WTC11 (cell line): Measurements from ENCODE around the gene COX6B2. TPM values are rescaled to one million over a fixed set of nuclear protein-coding genes. Genes with fewer than 3 reads are reported as not detected.

Experiments
- ATAC-seq: fragments of 200-7000 bp; cut with Tn5 transposase; 2 replicates; pipeline ENCODE4 v1.10.0; 2021; ENCODE audit warnings: mild to moderate bottlenecking, moderate library complexity
- CTCF ChIA-PET: fragments of 300-600 bp; sonication (Branson Sonifier 250); formaldehyde crosslinking; loops from one replicate; lab custom pipeline; 2021; ENCODE audit warnings: antibody characterized with exemption; lab: Charles Lee
- POLR2A ChIA-PET: fragments of 350-600 bp; sonication (Branson Sonifier 250); formaldehyde crosslinking; loops from one replicate; lab custom pipeline; 2021; ENCODE audit warnings: antibody characterized with exemption; lab: Charles Lee
- DNase-seq: peaks from one replicate; pipeline ENCODE4 v3.0.0; 2021; ENCODE audit warnings: low spot score
- H3K27ac Mint-ChIP-seq: 2 replicates; pipeline ENCODE4 v1.8.0; 2021; ENCODE audit warnings: mixed read lengths
- H3K27me3 Mint-ChIP-seq: 2 replicates; pipeline ENCODE4 v1.8.0; 2021; ENCODE audit warnings: low read depth, mild to moderate bottlenecking, moderate library complexity, mixed read lengths
- H3K36me3 Mint-ChIP-seq: 2 replicates; pipeline ENCODE4 v1.8.0; 2021; ENCODE audit warnings: mixed read lengths
- H3K4me1 Mint-ChIP-seq: 2 replicates; pipeline ENCODE4 v1.8.0; 2022; ENCODE audit warnings: mixed read lengths
- H3K4me3 Mint-ChIP-seq: 2 replicates; pipeline ENCODE4 v1.8.0; 2021; ENCODE audit warnings: mild to moderate bottlenecking, moderate library complexity, mixed read lengths
- H3K9me3 Mint-ChIP-seq: 2 replicates; pipeline ENCODE4 v1.8.0; 2021; ENCODE audit warnings: mixed read lengths
- AR ChIP-seq: fragments of 250-450 bp; sonication (Bioruptor Pico); IDR thresholded peaks from 2 replicates; pipeline ENCODE4 v1.9.0; 2021; ENCODE audit warnings: mild to moderate bottlenecking
- ATF1 ChIP-seq: sonication (generic); formaldehyde crosslinking; IDR thresholded peaks from 2 replicates; pipeline ENCODE4 v1.8.1; 2023; ENCODE audit warnings: mild to moderate bottlenecking, moderate library complexity, missing genetic modification reagents
- ATF6 ChIP-seq: sonication (generic); formaldehyde crosslinking; IDR thresholded peaks from 2 replicates; pipeline ENCODE4 v1.8.1; 2023; ENCODE audit warnings: mild to moderate bottlenecking, missing genetic modification reagents
- ELF4 ChIP-seq: sonication (generic); formaldehyde crosslinking; IDR thresholded peaks from 2 replicates; pipeline ENCODE4 v1.8.1; 2022; ENCODE audit warnings: low read depth, mild to moderate bottlenecking, moderate library complexity, missing genetic modification reagents
- EMX1 ChIP-seq: fragments of 250-450 bp; sonication (Bioruptor Pico); IDR thresholded peaks from 2 replicates; pipeline ENCODE4 v1.8.0; 2021; ENCODE audit warnings: mild to moderate bottlenecking
- GABPB1 ChIP-seq: sonication (generic); formaldehyde crosslinking; IDR thresholded peaks from 2 replicates; pipeline ENCODE4 v1.8.1; 2023; ENCODE audit warnings: mild to moderate bottlenecking, missing genetic modification reagents
- JUN ChIP-seq: sonication (generic); formaldehyde crosslinking; IDR thresholded peaks from 2 replicates; pipeline ENCODE4 v1.8.0; 2023; ENCODE audit warnings: mild to moderate bottlenecking, missing genetic modification reagents
- MAX ChIP-seq: sonication (generic); formaldehyde crosslinking; IDR thresholded peaks from 2 replicates; pipeline ENCODE4 v1.8.0; 2022; ENCODE audit warnings: mild to moderate bottlenecking, missing genetic modification reagents
- NFE2L1 ChIP-seq: sonication (generic); formaldehyde crosslinking; IDR thresholded peaks from 2 replicates; pipeline ENCODE4 v1.8.1; 2023; ENCODE audit warnings: missing genetic modification reagents
- NFYB ChIP-seq: sonication (generic); formaldehyde crosslinking; conservative IDR thresholded peaks from 2 replicates; pipeline ENCODE4 v1.8.0; 2022; ENCODE audit warnings: low read depth, missing genetic modification reagents
- NR3C1 ChIP-seq: sonication (generic); formaldehyde crosslinking; conservative IDR thresholded peaks from 2 replicates; pipeline ENCODE4 v1.8.1; 2023; ENCODE audit warnings: low read depth, mild to moderate bottlenecking, missing genetic modification reagents
- OVOL2 ChIP-seq: fragments of 250-450 bp; sonication (Bioruptor Pico); IDR thresholded peaks from 2 replicates; pipeline ENCODE4 v1.9.0; 2021; ENCODE audit warnings: mild to moderate bottlenecking, borderline replicate concordance
- SOX15 ChIP-seq: fragments of 250-450 bp; sonication (Bioruptor Pico); IDR thresholded peaks from 2 replicates; pipeline ENCODE4 v1.9.0; 2021; ENCODE audit warnings: mild to moderate bottlenecking
- USF2 ChIP-seq: sonication (generic); formaldehyde crosslinking; IDR thresholded peaks from 2 replicates; pipeline ENCODE4 v1.8.1; 2023; ENCODE audit warnings: mild to moderate bottlenecking, missing genetic modification reagents, moderate library complexity
- ZBTB43 ChIP-seq: sonication (generic); formaldehyde crosslinking; IDR thresholded peaks from 2 replicates; pipeline ENCODE4 v1.8.1; 2023; ENCODE audit warnings: mild to moderate bottlenecking, missing genetic modification reagents
- ZNF121 ChIP-seq: sonication (generic); formaldehyde crosslinking; IDR thresholded peaks from 2 replicates; pipeline ENCODE4 v1.8.0; 2023; ENCODE audit warnings: missing genetic modification reagents
- ZSCAN18 ChIP-seq: fragments of 250-450 bp; sonication (Bioruptor Pico); IDR thresholded peaks from 2 replicates; pipeline ENCODE4 v2.1.2; 2022; ENCODE audit warnings: mild to moderate bottlenecking, moderate library complexity
- total RNA-seq: library from RNA; stranded (reverse); gene quantifications from 3 replicates; pipeline ENCODE4 v1.2.3, GENCODE V29; 2021

Gene COX6B2
- total RNA-seq, 1 experiment from 2014 or later = 4.3 TPM

GRCh38 chr19:55319785-55320184, 34.7 kb downstream of the COX6B2 start:
- H3K4me3 Mint-ChIP-seq = peak overlapping the region; percentile 71
- H3K27ac Mint-ChIP-seq = peak overlapping the region; percentile 39
- H3K36me3 Mint-ChIP-seq = no peaks in the 10 kb centered on the region
- ATAC-seq (peak; percentile 98), DNase-seq (peak; percentile 93)
- ChIA-PET CTCF (interaction anchor here (1.2 to 3.4 kb wide), 4 partner anchors 18 to 154 kb away, joined by 3 to 26 read pairs (median 6); partner anchors contain the start of genes DNAAF3 and KMT5C), POLR2A (interaction anchor here (0.6 to 1.3 kb wide), 2 partner anchors 19 to 125 kb away, joined by 3 read pairs; no protein-coding TSS in a partner anchor)
- peaks cover 18% of the 10 kb centered on the region for H3K4me1 Mint-ChIP-seq
- H3K9me3 Mint-ChIP-seq = no peaks in the 10 kb centered on the region
- TF ChIP-seq SOX15 (CRISPR knock-in tag) (no peak), MAX (CRISPR knock-in tag) (no peak), NFYB (CRISPR knock-in tag) (no peak), USF2 (CRISPR knock-in tag) (0 out of 2 replicates have a peak, but pooled peaks have one; percentile 19)
- peaks cover 27% of the 10 kb centered on the region for H3K27me3 Mint-ChIP-seq

GRCh38 chr19:55316646-55317045, 37.9 kb downstream of the COX6B2 start:
- POLR2A ChIA-PET = no interaction called here
- Mint-ChIP-seq H3K4me1 (peaks cover 9% of the 10 kb centered on the region), H3K27ac (no peak overlapping the region), H3K27me3 (peaks cover 12% of the 10 kb centered on the region), H3K36me3 (no peaks in the 10 kb centered on the region), H3K9me3 (no peaks in the 10 kb centered on the region), H3K4me3 (no peak overlapping the region)
- TF ChIP-seq ATF1 (CRISPR knock-in tag) (no peak), ZSCAN18 (CRISPR knock-in tag) (no peak), OVOL2 (CRISPR knock-in tag) (no peak), ZBTB43 (CRISPR knock-in tag) (no peak), GABPB1 (CRISPR knock-in tag) (no peak), ATF6 (no peak), AR (CRISPR knock-in tag) (no peak), NFE2L1 (no peak), ZNF121 (CRISPR knock-in tag) (no peak), ELF4 (no peak), JUN (CRISPR knock-in tag) (no peak), NR3C1 (no peak), EMX1 (CRISPR knock-in tag) (no peak)
- DNase-seq (no peak), ATAC-seq (no peak)
- CTCF ChIA-PET = interaction anchor here (0.8 to 1.6 kb wide), 2 partner anchors 15 to 32 kb away, joined by 3 to 7 read pairs; no protein-coding TSS in a partner anchor
